Sigmoid colon (tissue), 4 donors: ENCODE data around the gene CENPU.
"Not testable (repeated sequence)": the region's sequence is repeated elsewhere in the genome, so short reads cannot be mapped to it uniquely, and the experiment has no call there.

Experiments
- CTCF ChIP-seq, 4 experiments: fragments of 450-650 bp in 3 of 4; fragments of 200-600 bp in 1 of 4; IDR thresholded peaks; one replicate each; pipeline ENCODE4 v1.5.1; 2016 to 2019; ENCODE audit warnings: antibody characterized with exemption in 4 of 4, mild to moderate bottlenecking in 3 of 4, moderate library complexity in 2 of 4
- POLR2A ChIP-seq, 2 donors: fragments of 450-650 bp; IDR thresholded peaks; one replicate each; pipeline ENCODE4 v1.6.1; 2016; ENCODE audit warnings: antibody characterized with exemption in 2 of 2, mild to moderate bottlenecking in 2 of 2, moderate library complexity in 2 of 2
- POLR2AphosphoS5 ChIP-seq, 4 donors: sonication (generic); formaldehyde crosslinking; IDR thresholded peaks; one replicate each; pipeline ENCODE4 v1.6.1; 2017; ENCODE audit warnings: antibody characterized with exemption in 4 of 4

GRCh38 chr4:184741651-184742050 lies 7.8 kb upstream of the CENPU start:
- TF ChIP-seq POLR2AphosphoS5, CTCF, POLR2A (IDR thresholded peaks at IDR 0.05): not testable (repeated sequence)
